Measurements from ENCODE around the gene CYSRT1. TPM values are rescaled to one million over a fixed set of nuclear protein-coding genes. Genes with fewer than 3 reads are reported as not detected.

Gene CYSRT1
- total RNA-seq, 3 donors from 2014 or later = not detected

DNA sequence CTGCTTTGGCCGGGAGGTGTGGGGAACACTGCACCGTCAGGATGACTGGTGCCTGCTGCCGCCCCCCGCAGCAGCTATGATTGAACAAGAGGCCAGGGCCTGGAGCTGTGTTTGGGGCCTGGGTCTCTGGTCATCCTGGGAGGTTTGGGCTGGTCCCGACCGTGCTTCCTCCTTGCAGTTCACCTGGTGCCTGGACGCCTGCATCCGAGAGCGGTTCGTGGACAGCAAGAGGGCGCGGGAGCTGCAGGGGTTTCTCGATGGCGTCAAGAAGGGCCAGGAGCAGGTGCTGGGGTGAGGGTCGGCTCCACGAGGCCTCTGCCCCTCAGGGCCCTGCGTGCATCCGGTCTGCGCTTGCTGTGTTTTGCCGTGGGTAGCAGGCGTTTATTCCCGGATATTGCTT is 39.1 kb downstream of the CYSRT1 start:
- no peak for ATAC-seq
- peak in 1 of 3 donors; percentile 24 for DNase-seq
- intact Hi-C loops (cut with DNase I, micrococcal nuclease) = no loop called here
- Histone ChIP-seq H3K36me3 (ENCODE audit: low read depth) (peaks cover 3% of the 10 kb centered on the region), H3K4me3 (no peak overlapping the region), H3K9me3 (no peaks in the 10 kb centered on the region), H3K4me1 (ENCODE audit: low read depth) (peaks cover 15% of the 10 kb centered on the region)
- TF ChIP-seq, protein P1, sequence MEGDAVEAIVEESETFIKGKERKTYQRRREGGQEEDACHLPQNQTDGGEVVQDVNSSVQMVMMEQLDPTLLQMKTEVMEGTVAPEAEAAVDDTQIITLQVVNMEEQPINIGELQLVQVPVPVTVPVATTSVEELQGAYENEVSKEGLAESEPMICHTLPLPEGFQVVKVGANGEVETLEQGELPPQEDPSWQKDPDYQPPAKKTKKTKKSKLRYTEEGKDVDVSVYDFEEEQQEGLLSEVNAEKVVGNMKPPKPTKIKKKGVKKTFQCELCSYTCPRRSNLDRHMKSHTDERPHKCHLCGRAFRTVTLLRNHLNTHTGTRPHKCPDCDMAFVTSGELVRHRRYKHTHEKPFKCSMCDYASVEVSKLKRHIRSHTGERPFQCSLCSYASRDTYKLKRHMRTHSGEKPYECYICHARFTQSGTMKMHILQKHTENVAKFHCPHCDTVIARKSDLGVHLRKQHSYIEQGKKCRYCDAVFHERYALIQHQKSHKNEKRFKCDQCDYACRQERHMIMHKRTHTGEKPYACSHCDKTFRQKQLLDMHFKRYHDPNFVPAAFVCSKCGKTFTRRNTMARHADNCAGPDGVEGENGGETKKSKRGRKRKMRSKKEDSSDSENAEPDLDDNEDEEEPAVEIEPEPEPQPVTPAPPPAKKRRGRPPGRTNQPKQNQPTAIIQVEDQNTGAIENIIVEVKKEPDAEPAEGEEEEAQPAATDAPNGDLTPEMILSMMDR (IDR thresholded peaks at IDR 0.05) = no peak

DNA sequence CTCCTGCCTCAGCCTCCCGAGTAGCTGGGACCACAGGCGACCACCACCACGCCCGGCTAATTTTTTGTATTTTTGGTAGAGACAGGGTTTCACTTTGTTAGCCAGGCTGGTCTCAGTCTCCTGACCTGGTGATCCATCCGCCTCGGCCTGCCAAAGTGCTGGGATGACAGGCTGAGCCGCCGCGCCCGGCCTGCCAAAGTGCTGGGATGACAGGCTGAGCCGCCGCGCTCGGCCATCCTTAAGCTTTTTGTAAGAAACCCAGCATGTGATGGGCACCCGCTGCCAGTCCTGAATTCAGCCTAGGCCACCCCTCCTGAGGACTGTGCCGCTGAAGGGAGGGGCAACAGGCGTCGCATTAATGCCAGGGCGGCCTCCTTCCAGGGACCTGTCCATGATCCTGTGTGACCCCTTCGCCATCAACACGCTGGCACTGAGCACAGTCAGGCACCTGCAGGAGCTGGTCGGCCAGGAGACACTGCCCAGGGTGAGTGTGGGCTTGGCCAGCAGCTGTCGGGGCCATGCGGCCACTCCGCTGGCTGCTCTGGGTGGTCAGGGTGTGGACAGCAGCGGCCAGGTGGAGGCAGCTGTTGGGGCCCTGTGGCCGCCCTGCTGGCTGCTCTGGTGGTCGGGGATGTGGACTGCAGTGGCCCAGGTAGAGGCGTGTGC is 40.7 kb downstream of the CYSRT1 start:
- peaks cover 22% of the 10 kb centered on the region for H3K4me1 ChIP-seq (ENCODE audit: low read depth)
- intact Hi-C loops (cut with DNase I, micrococcal nuclease) = no loop called here
- DNase-seq (no peak), ATAC-seq (no peak)
- H3K9me3 ChIP-seq = no peaks in the 10 kb centered on the region
- TF ChIP-seq, protein P1 (IDR thresholded peaks at IDR 0.05) = no peak
- no peak overlapping the region for H3K4me3 ChIP-seq
- H3K36me3 ChIP-seq (ENCODE audit: low read depth) = peaks cover 3% of the 10 kb centered on the region

DNA sequence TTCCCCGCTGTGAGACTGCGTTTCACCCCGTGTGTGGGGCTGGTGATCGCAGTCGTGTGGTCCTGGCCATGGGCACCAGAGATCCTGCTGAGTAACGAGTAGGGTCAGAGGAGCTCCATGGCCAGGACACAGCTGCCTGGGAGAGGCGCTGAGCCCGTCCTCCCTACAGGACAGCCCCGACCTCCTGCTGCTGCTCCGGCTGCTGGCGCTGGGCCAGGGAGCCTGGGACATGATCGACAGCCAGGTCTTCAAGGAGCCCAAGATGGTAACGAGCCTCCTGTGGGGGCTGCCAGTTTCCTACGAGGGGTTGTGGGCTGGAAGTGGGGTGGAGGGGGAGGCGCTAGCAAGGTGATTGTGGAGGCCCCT is 41.2 kb downstream of the CYSRT1 start:
- no peak for ATAC-seq
- intact Hi-C loops (cut with DNase I, micrococcal nuclease) = no loop called here
- no peaks in the 10 kb centered on the region for H3K9me3 ChIP-seq
- TF ChIP-seq, protein P1 (IDR thresholded peaks at IDR 0.05) = no peak
- no peak overlapping the region for H3K4me3 ChIP-seq
- H3K36me3 ChIP-seq (ENCODE audit: low read depth) = peaks cover 3% of the 10 kb centered on the region
- peak in 1 of 3 donors; percentile 53 for DNase-seq
- H3K4me1 ChIP-seq (ENCODE audit: low read depth) = peaks cover 22% of the 10 kb centered on the region

DNA sequence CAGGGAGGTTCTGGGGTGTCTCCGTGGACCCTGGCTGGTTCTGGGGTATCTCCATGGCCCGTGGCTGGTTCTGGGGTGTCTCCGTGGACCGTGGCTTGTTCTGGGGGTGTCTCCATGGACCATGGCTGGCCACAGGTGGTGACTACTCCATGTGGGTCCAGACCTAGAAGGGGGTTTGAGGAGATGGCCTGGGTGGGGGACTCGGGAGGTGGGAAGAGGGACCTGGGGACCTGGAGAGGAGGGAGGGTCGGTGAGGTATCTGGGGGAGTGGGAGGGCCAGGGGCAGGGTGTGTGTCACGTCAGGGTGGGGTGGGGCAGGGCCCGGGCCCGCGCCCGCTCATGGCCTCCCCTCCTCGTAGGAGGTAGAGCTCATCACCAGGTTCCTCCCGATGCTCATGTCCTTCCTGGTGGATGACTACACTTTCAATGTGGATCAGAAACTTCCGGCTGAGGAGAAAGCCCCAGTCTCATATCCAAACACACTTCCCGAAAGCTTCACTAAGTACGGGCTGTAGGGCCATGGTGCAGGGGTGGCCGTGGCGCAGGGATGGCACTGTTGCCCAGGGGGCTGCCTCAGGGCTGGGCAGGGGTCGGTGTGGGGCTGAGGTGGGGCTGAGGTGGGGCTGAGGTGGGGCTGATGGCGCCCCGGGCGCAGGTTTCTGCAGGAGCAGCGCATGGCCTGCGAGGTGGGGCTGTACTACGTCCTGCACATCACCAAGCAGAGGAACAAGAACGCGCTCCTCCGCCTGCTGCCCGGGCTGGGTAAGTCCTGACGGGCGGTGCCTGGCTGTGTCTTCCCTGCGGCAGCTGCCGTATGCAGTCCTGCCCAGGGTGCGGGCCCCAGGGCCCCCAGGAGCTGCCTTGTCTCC is 41.8 kb downstream of the CYSRT1 start:
- intact Hi-C loops (cut with DNase I, micrococcal nuclease) = no loop called here
- DNase-seq = peak in 1 of 3 donors; percentile 57
- Histone ChIP-seq H3K4me1 (ENCODE audit: low read depth) (peaks cover 22% of the 10 kb centered on the region), H3K36me3 (ENCODE audit: low read depth) (peaks cover 3% of the 10 kb centered on the region), H3K4me3 (no peak overlapping the region), H3K9me3 (no peaks in the 10 kb centered on the region)
- no peak for ATAC-seq
- TF ChIP-seq, protein P1 (IDR thresholded peaks at IDR 0.05) = no peak

DNA sequence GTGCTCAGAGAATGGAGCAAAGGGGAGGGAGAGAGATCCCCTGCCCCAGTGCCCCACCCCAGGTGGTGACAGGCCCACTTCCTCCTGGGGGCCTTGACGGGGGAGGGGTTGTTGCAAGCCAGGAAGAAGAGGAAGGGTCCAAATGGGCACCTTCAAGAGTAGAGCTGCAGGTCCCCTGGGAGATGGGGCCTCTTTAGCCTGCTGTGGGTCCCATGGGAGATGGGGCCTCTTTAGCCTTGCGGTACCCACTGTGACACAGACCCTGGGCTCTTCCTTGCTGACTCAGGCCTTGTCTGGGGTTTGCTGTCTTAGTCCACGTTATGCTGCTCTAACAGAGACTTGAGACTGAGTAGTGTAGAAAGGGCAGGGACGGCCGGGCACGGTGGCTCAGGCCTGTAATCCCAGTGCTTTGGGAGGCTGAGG is 43.0 kb downstream of the CYSRT1 start:
- H3K4me1 ChIP-seq (ENCODE audit: low read depth) = peaks cover 22% of the 10 kb centered on the region
- TF ChIP-seq, protein P1 (IDR thresholded peaks at IDR 0.05) = no peak
- peak in 1 of 3 donors; percentile 51 for DNase-seq
- no peak for ATAC-seq
- H3K9me3 ChIP-seq = no peaks in the 10 kb centered on the region
- peaks cover 3% of the 10 kb centered on the region for H3K36me3 ChIP-seq (ENCODE audit: low read depth)
- intact Hi-C loops (cut with DNase I, micrococcal nuclease) = no loop called here
- no peak overlapping the region for H3K4me3 ChIP-seq
